Astrocyte (in vitro differentiated cells and primary cell): ENCODE data around the gene CYREN. TPM values are rescaled to one million over a fixed set of nuclear protein-coding genes. Genes with fewer than 3 reads are reported as not detected.
A peak's percentile ranks its signal among the peaks of the same experiment; 100 is the strongest.

ENCODE experiments used
- DNase-seq: peaks from one replicate; pipeline ENCODE4 v3.0.0-alpha.2; 2010; ENCODE audit warnings: low read depth
- FAIRE-seq: peaks from 2 replicates; lab custom pipeline; 2011; peaks lifted over from hg19 to GRCh38; lab: Jason Lieb, UNC
- H2AFZ ChIP-seq: 2 replicates; pipeline ENCODE4 v1.6.0; 2012; ENCODE audit warnings: low read depth, low read length, inconsistent platforms
- H3K27ac ChIP-seq: 2 replicates; pipeline ENCODE4 v1.5.1; 2011; ENCODE audit warnings: low read depth, low read length, inconsistent platforms
- H3K27me3 ChIP-seq: 2 replicates; pipeline ENCODE4 v1.6.0; 2011; ENCODE audit warnings: low read length, inconsistent platforms; ENCODE audit not compliant: insufficient read depth
- H3K36me3 ChIP-seq: 2 replicates; pipeline ENCODE4 v1.5.1; 2011; ENCODE audit warnings: low read length, inconsistent platforms; ENCODE audit not compliant: insufficient read depth
- H3K4me1 ChIP-seq: 2 replicates; pipeline ENCODE4 v1.5.1; 2011; ENCODE audit warnings: low read length, inconsistent platforms; ENCODE audit not compliant: insufficient read depth
- H3K4me2 ChIP-seq: 2 replicates; pipeline ENCODE4 v1.6.0; 2012; ENCODE audit warnings: low read length, inconsistent platforms
- H3K4me3 ChIP-seq: 2 replicates; pipeline ENCODE4 v1.5.1; 2011; ENCODE audit warnings: low read depth, mild to moderate bottlenecking, low read length, inconsistent platforms; ENCODE audit not compliant: insufficient read depth
- H3K79me2 ChIP-seq: 2 replicates; pipeline ENCODE4 v1.6.0; 2012; ENCODE audit warnings: mild to moderate bottlenecking, low read length, inconsistent platforms; ENCODE audit not compliant: insufficient read depth
- H3K9ac ChIP-seq: 2 replicates; pipeline ENCODE4 v1.6.0; 2012; ENCODE audit warnings: mild to moderate bottlenecking, low read length, inconsistent platforms
- H3K9me3 ChIP-seq: 2 replicates; pipeline ENCODE4 v1.5.1; 2012; ENCODE audit warnings: low read depth, mild to moderate bottlenecking, low read length, inconsistent platforms; ENCODE audit not compliant: insufficient read depth
- H4K20me1 ChIP-seq: 2 replicates; pipeline ENCODE4 v1.6.0; 2012; ENCODE audit warnings: low read length, inconsistent platforms; ENCODE audit not compliant: insufficient read depth
- H3K27ac Mint-ChIP-seq: one replicate; pipeline ENCODE4 v1.8.0; 2021; ENCODE audit warnings: mild to moderate bottlenecking, mixed read lengths; ENCODE audit not compliant: unreplicated experiment
- H3K27me3 Mint-ChIP-seq: one replicate; pipeline ENCODE4 v1.8.0; 2021; ENCODE audit warnings: low read depth, mixed read lengths; ENCODE audit not compliant: unreplicated experiment
- H3K36me3 Mint-ChIP-seq: one replicate; pipeline ENCODE4 v1.8.0; 2021; ENCODE audit warnings: low read depth, mixed read lengths; ENCODE audit not compliant: unreplicated experiment
- H3K4me1 Mint-ChIP-seq: one replicate; pipeline ENCODE4 v1.8.0; 2021; ENCODE audit warnings: low read depth, mixed read lengths; ENCODE audit not compliant: unreplicated experiment
- H3K4me3 Mint-ChIP-seq: one replicate; pipeline ENCODE4 v1.8.0; 2021; ENCODE audit warnings: mild to moderate bottlenecking, moderate library complexity, mixed read lengths; ENCODE audit not compliant: unreplicated experiment
- H3K9me3 Mint-ChIP-seq: one replicate; pipeline ENCODE4 v1.8.0; 2021; ENCODE audit warnings: mild to moderate bottlenecking, mixed read lengths; ENCODE audit not compliant: unreplicated experiment
- CTCF ChIP-seq: IDR thresholded peaks from 2 replicates; pipeline ENCODE4 v1.5.1; 2011; ENCODE audit warnings: low read depth, mild to moderate bottlenecking, inconsistent platforms, low read length, moderate library complexity; ENCODE audit not compliant: insufficient read depth
- EZH2 ChIP-seq: IDR thresholded peaks from 2 replicates; pipeline ENCODE4 v1.6.1; 2012; ENCODE audit warnings: mild to moderate bottlenecking, low read length, inconsistent platforms; ENCODE audit not compliant: insufficient read depth
- total RNA-seq: library from RNA; stranded (reverse); gene quantifications from 2 replicates; pipeline ENCODE4 v1.2.1, GENCODE V29; 2021

The CYREN gene
- total RNA-seq, 1 donor from 2014 or later: 31.0 TPM

GRCh38 chr7:135200821-135201331 is 30.4 kb upstream of the CYREN start:
- DNase-seq (peak; percentile 64), FAIRE-seq (no peak)
- Histone ChIP-seq H3K9me3 (no peaks in the 10 kb centered on the region), H2AFZ (no peak overlapping the region), H4K20me1 (peaks cover 5% of the 10 kb centered on the region), H3K27me3 (no peaks in the 10 kb centered on the region), H3K27ac (no peak overlapping the region), H3K4me3 (no peak overlapping the region), H3K4me1 (peaks cover 19% of the 10 kb centered on the region), H3K9ac (no peak overlapping the region), H3K4me2 (no peak overlapping the region), H3K36me3 (peaks cover 7% of the 10 kb centered on the region), H3K79me2 (no peaks in the 10 kb centered on the region)
- H3K36me3 Mint-ChIP-seq: peaks cover 18% of the 10 kb centered on the region
- no peaks in the 10 kb centered on the region for H3K27me3 Mint-ChIP-seq
- no peak overlapping the region for H3K27ac Mint-ChIP-seq
- H3K9me3 Mint-ChIP-seq: no peaks in the 10 kb centered on the region
- peaks cover 20% of the 10 kb centered on the region for H3K4me1 Mint-ChIP-seq
- H3K4me3 Mint-ChIP-seq: no peak overlapping the region
- no peak for TF ChIP-seq CTCF
- no peak for TF ChIP-seq EZH2

- FAIRE-seq (no peak), DNase-seq (no peak)
- no peak overlapping the region for H3K4me3 Mint-ChIP-seq
- no peak overlapping the region for H3K27ac Mint-ChIP-seq
- H4K20me1 ChIP-seq: peaks cover 5% of the 10 kb centered on the region
- H3K27me3 ChIP-seq: no peaks in the 10 kb centered on the region
- H3K27ac ChIP-seq: no peak overlapping the region
- no peaks in the 10 kb centered on the region for H3K79me2 ChIP-seq
- no peaks in the 10 kb centered on the region for H3K27me3 Mint-ChIP-seq
- peaks cover 17% of the 10 kb centered on the region for H3K4me1 ChIP-seq
- no peaks in the 10 kb centered on the region for H3K9me3 Mint-ChIP-seq
- H3K4me2 ChIP-seq: no peak overlapping the region
- H3K36me3 Mint-ChIP-seq: peaks cover 18% of the 10 kb centered on the region
- H3K36me3 ChIP-seq: peaks cover 7% of the 10 kb centered on the region
- H3K4me3 ChIP-seq: no peak overlapping the region
- H3K9me3 ChIP-seq: no peaks in the 10 kb centered on the region
- H3K9ac ChIP-seq: no peak overlapping the region
- TF ChIP-seq CTCF (no peak), EZH2 (no peak)
- H3K4me1 Mint-ChIP-seq: peaks cover 21% of the 10 kb centered on the region
- no peak overlapping the region for H2AFZ ChIP-seq
These were observed 28.9 kb upstream of the CYREN start for GRCh38 chr7:135199439-135199838.

GRCh38 chr7:135197906-135198655 is 27.6 kb upstream of the CYREN start:
- Histone ChIP-seq H3K27ac (peak overlapping the region; percentile 6), H4K20me1 (no peaks in the 10 kb centered on the region), H3K4me3 (no peak overlapping the region), H3K9me3 (no peaks in the 10 kb centered on the region), H3K9ac (no peak overlapping the region), H3K27me3 (no peaks in the 10 kb centered on the region), H3K79me2 (no peaks in the 10 kb centered on the region), H3K4me1 (peaks cover 21% of the 10 kb centered on the region), H3K36me3 (peaks cover 4% of the 10 kb centered on the region), H3K4me2 (no peak overlapping the region), H2AFZ (no peak overlapping the region)
- Mint-ChIP-seq H3K27me3 (no peaks in the 10 kb centered on the region), H3K4me3 (no peak overlapping the region), H3K36me3 (peaks cover 17% of the 10 kb centered on the region), H3K27ac (no peak overlapping the region), H3K9me3 (no peaks in the 10 kb centered on the region), H3K4me1 (peaks cover 33% of the 10 kb centered on the region)
- TF ChIP-seq CTCF (no peak), EZH2 (no peak)
- FAIRE-seq (no peak), DNase-seq (peak; percentile 66)
